PC-3 (cell line): ENCODE results near the gene KCNK13.

Experiments used
- CTCF ChIP-seq: fragments of 300-600 bp; sonication (generic); conservative IDR thresholded peaks from 2 replicates; pipeline ENCODE4 v1.5.1; 2017; ENCODE audit warnings: antibody characterized with exemption, low read depth, mild to moderate bottlenecking, low read length
- EZH2 ChIP-seq: fragments of 300-600 bp; sonication (generic); IDR thresholded peaks from one replicate; pipeline ENCODE4 v1.6.1; 2017; ENCODE audit warnings: antibody characterized with exemption, mild to moderate bottlenecking, low read length; ENCODE audit not compliant: unreplicated experiment

GRCh38 chr14:90093942-90094595, 32.3 kb downstream of the KCNK13 start:
- TF ChIP-seq CTCF: no peak
- TF ChIP-seq EZH2: no peak
